KOPT-K1 (cell line): Measurements from ENCODE around the gene PRDM8.

Experiments
- H3K27ac ChIP-seq: fragments of 200-600 bp; sonication (generic); 2 replicates; pipeline ENCODE4 v1.5.1; 2016; ENCODE audit warnings: antibody characterized with exemption, mild to moderate bottlenecking, low read depth, low read length; ENCODE audit not compliant: poor library complexity, severe bottlenecking
- H3K36me3 ChIP-seq: fragments of 200-600 bp; sonication (generic); 2 replicates; pipeline ENCODE4 v1.5.1; 2017; ENCODE audit warnings: antibody characterized with exemption, mild to moderate bottlenecking, low read length, moderate library complexity; ENCODE audit not compliant: insufficient read depth
- H3K9me3 ChIP-seq: fragments of 200-600 bp; sonication (generic); 2 replicates; pipeline ENCODE4 v1.5.1; 2017; ENCODE audit warnings: antibody characterized with exemption, low read length, mild to moderate bottlenecking; ENCODE audit not compliant: insufficient read depth, poor library complexity, severe bottlenecking

The PRDM8 gene

DNA sequence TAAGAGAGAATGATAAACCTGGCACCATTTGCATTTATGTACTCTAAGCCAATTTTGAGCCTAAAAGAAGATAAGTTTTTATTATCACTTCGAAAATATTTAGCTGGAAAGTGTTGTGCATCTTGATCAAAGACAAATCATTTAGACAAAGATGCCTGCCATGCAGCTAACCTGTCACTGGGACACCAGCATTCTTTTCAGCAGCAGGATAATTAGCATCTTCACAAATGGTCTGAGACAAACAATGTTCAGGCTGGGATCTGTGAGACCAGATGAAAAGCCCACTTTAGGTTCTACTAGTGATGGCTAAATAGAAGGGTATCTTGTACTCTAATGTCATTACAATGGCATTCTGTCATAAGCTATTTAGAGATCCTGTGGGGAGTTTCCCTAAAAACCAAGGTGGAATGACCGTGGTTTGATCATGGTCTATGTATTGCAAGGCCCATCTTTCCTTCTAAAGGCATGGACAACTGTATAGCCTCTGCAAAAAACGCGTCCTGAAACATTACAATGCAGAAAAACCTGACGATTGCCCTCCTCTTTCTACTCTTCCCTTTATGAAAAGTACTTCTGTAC lies 7.2 kb downstream of the PRDM8 start:
- Histone ChIP-seq H3K9me3 (peaks cover 18% of the 10 kb centered on the region), H3K36me3 (no peaks in the 10 kb centered on the region), H3K27ac (no peak overlapping the region)

DNA sequence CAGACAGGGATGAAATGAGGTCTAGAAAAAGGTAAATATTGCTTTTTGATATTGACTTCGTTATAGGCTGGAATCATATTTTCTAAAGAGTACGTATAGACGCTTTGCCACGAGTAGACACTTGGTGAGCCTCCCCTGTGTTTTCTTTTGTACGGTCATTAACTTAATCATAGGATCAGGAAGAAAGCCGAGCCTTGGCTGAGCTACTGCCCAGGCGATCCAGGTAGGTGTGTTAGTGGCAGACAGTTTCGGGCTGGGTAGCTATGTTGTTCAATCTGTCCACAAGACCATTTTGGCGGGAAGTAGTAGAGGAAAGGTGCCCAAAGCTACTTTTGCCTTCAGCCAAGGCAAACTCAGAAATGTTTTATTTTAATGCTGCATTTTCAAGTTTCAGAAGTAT lies 8.8 kb downstream of the PRDM8 start:
- Histone ChIP-seq H3K9me3 (peaks cover 18% of the 10 kb centered on the region), H3K27ac (no peak overlapping the region), H3K36me3 (no peaks in the 10 kb centered on the region)

DNA sequence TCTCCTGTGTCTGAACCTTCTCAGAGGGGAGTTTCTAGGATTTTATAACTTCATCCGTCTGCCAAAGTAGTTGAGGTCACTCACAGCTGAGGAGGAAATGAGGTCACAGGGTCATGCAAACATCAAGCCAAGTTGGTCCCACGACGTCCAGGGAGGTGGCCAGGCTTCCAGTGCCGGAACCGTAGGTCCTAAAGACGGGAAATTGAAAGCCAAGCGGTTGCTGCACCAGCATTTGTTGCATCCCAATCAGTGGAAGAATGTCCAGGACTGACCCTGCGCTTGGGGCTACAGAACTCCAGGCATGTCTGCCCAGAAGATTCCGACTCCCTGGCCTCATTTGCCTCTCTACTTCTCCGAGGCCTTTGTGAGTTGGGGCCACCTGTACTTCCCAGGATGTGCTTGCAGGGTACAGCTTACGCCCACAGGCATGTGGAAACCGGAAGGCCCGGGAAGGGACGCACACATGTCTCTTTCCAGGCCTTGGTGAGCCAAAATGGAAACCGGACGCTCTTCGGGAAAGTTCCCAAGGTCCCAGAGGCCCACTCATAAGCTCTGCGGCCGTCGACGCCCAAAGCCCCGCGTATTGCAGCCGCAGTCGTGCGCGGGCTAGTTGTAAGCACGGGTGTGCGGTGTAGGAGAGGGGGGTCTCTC lies 9.3 kb downstream of the PRDM8 start:
- Histone ChIP-seq H3K27ac (no peak overlapping the region), H3K9me3 (peaks cover 17% of the 10 kb centered on the region), H3K36me3 (no peaks in the 10 kb centered on the region)

DNA sequence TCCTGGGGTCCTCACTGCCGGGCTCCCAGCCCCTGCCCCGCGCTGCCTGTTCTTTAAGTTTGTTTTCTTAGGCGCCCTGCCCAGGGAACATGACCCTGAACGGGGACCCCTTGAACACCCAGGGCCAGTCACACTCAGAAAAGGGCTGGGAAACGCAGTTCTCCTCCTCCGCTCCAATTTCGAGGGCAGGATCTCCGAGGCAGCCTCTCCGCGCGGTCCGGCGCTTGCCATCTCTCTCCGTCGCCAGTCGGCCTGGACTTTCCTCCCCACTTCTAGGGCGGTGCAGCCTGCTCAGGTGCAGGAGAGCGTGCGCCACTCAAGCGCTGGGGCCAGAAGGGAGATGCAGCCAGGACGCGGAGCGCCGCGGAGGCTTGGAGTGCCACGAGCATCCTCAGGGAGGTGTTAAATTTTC lies 9.9 kb downstream of the PRDM8 start:
- H3K36me3 ChIP-seq = no peaks in the 10 kb centered on the region
- no peak overlapping the region for H3K27ac ChIP-seq
- peaks cover 12% of the 10 kb centered on the region for H3K9me3 ChIP-seq

DNA sequence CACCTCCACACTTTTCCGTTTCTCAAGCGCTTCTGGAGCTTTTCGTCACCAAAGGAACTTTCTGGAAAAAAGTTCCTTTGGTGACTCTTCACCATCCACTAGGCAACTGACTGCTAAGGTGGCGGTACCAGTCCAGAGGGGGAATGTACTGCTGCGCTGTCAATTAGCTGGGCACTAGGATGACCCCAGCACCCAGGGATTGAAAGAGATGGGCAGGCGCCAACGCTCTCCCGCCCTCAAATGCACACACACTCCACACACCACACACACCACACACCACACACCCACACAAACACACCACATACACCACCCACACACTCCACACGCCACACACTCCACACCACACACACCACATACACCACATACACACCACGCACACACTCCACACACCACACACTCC lies 10.4 kb downstream of the PRDM8 start:
- Histone ChIP-seq H3K36me3 (no peaks in the 10 kb centered on the region), H3K9me3 (peaks cover 7% of the 10 kb centered on the region), H3K27ac (no peak overlapping the region)

DNA sequence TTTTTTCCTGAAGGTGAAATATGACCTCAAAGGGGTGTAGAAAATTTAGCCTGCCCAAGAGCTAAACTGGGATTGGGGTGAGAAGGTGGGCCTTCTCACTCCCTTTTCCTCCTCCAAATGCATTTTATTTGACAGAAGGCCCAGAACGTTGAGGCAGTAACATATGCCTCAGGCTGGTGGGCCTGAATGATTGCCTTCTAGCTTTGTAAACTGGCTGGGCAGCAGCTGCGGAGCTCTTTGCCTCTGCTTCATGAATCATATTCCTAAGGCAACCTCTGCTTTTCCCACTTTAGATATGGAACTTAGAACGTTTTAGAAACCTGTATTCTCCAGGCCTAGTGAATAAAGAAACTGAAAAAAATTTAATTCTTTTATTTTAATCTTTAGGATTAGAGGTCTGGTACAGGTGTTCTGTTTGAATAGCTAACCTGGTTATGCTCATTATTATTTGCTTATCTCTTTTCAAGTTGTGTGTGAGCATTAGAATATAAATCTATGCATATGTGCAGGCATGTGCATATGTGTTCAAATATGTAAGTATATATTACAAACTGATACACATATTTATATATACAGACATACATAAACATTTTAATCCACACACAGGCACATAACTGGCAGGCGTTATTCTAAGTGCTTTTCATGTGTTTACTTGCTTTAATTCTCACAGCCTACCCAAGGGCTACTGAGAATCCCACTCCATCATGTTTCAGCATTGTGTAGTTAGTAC lies 11.5 kb downstream of the PRDM8 start:
- no peaks in the 10 kb centered on the region for H3K9me3 ChIP-seq
- no peaks in the 10 kb centered on the region for H3K36me3 ChIP-seq
- H3K27ac ChIP-seq = no peak overlapping the region

DNA sequence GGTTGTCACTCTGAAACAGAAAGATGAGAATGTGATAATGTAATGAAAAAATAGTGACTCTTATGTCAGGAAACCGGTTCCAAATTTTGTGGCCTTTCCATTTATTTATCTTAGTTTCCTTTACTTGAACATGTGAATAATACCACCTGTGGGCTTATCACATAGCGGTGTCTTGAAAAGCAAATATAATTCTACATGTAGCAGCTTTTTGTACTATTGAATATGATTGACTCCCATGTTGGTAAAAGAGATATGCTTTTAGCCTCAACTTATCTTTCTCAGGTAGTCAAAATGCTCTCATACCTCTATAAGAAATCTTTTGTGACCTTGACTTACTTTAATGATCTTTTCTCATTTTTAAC lies 12.0 kb downstream of the PRDM8 start:
- Histone ChIP-seq H3K9me3 (no peaks in the 10 kb centered on the region), H3K27ac (no peak overlapping the region), H3K36me3 (no peaks in the 10 kb centered on the region)

DNA sequence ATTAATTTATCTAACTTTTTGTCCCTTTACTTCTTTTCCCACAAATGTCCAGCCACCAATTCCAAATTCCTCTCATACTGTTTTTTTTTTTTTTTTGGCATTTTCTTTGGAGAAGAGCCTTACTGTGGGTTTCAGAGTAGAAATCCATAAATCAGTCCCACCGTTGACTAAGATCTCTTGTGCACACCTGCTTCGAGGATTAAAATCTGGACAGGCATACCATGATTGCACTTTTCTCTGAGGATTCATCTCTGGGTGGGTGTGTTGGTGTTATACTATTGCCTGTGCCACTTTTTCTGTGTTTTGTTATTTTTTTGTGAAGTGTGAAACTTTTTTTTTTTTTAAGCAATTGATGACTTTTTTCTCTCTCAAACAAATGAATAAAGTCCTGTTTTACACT lies 13.2 kb downstream of the PRDM8 start:
- H3K9me3 ChIP-seq = no peaks in the 10 kb centered on the region
- no peaks in the 10 kb centered on the region for H3K36me3 ChIP-seq
- H3K27ac ChIP-seq = no peak overlapping the region

DNA sequence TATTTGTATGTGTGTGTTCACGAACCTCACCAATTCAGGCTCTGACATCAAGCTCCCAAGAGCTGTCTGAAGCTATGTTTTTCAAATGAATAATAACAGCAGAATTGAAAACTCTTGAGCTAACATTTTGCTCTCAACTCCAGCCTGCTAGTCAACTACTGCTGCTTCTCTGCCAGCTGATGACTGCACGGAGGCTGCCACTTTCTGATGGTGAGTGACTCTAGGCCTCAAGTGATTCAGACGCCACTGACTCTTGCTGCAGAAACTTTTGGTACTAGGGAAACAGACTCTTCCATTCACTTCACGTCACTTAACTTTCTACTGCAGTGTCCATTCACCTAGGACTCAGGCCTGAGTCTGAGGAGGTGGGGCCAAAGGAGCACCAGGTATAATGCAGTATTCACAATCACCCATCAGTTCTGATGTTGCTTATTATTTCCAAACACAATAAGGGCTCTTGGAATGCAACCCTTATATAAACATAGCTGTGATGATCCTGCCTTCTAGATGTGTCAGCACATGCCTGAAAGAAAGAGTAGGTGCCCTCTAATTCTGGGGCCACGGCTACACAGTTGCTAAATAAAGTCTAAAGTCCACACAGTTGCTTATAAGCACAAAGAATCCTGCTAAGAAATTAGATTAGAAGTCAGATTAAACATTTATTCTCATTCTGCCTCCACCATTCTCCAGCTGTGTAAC lies 16.0 kb downstream of the PRDM8 start:
- Histone ChIP-seq H3K27ac (no peak overlapping the region), H3K9me3 (no peaks in the 10 kb centered on the region), H3K36me3 (no peaks in the 10 kb centered on the region)

DNA sequence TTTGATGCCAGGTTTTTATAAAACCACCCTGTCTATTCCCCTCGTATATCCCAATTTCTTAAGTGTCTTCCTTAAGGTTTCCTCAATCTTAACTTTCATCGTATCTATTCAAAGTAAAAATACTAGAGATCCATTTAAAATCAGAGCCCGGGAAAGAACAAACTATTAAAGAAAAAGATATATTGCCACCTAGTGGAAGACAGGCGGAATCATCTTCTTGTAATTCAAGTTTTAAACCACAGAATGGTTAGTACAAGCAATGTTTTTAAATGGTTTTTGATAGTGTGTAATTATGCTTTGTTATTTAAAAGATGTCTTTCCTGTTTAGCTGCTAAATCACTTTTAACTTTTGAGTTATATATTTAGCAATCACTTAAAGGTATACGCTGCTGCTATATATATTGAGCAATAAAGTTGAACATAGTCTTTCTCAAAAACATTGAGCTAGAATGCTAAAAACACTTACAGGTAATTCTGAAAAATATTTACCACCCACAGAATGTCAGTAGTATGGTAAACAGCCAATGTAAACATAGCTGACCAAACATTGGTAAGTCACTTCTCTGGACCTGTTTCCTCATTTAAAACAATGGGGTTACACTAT lies 18.2 kb downstream of the PRDM8 start:
- Histone ChIP-seq H3K9me3 (no peaks in the 10 kb centered on the region), H3K36me3 (no peaks in the 10 kb centered on the region)

DNA sequence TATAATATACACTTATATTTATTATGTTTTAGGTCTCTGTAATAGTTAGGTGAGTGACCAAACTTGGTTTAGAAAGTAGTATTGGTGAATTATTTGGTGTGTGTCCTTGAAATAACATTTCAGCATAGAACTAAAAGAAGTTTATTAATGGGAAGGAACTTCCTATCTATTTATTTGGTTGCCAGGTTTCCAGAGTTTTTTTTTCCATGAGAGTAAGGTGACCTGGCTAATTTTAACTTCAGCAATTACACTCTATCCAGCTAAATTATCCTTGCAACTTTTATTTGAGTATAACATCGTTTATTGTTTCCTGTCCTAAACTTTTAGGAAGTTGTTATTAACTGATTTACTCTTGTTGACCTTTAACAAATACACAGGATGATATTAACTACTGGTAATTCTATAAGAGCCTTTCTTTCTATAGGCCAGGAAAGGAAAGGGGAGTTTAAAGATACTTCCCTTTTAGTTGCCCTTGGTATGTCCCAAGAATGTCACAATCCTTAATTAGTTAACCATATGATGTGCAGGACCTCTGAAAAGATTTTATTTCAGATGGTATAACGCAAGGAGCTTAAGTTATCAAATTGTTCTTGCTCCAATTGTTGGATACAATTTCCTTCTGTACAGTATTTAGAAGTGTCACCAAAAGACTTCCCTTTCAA lies 18.9 kb downstream of the PRDM8 start:
- H3K27ac ChIP-seq = no peak overlapping the region
- no peaks in the 10 kb centered on the region for H3K9me3 ChIP-seq
- H3K36me3 ChIP-seq = no peaks in the 10 kb centered on the region

More for the DNA sequence above, 18.2 kb downstream of the PRDM8 start:
- no peak overlapping the region for H3K27ac ChIP-seq

DNA sequence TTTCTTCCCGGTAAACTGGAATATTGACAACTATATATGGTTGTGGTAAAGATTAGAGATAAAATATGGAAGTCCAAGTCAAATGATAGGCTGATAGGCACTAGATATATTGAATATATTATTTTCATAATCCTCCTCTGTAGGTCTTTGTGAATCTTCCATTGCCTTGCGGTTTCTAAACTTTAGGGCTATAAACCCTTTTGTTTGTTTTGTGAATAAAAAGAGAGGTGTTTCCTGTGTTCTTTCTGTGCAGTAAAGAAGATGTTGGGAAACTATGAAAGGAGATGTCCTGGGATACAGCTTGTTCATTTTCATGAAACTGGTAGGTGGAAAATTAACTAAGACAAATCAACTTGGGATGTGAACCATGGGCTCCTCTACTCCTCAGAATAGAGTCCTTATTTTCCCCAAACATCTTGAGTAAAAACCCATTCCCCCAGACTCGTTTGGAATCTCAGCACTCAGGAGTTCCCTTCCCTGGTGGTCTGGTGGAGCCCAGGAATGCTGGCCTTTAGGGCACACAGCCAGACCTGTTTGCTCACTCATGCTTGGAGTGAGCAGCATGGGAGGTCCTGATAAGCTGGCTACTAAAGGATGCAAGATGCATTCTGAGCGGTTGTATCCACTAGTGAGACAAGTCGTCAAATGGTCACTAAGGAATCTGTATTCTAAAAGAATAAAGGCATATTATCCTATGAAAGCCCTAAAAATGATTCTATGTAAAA lies 22.2 kb downstream of the PRDM8 start:
- H3K27ac ChIP-seq = no peak overlapping the region
- no peaks in the 10 kb centered on the region for H3K9me3 ChIP-seq
- no peaks in the 10 kb centered on the region for H3K36me3 ChIP-seq

DNA sequence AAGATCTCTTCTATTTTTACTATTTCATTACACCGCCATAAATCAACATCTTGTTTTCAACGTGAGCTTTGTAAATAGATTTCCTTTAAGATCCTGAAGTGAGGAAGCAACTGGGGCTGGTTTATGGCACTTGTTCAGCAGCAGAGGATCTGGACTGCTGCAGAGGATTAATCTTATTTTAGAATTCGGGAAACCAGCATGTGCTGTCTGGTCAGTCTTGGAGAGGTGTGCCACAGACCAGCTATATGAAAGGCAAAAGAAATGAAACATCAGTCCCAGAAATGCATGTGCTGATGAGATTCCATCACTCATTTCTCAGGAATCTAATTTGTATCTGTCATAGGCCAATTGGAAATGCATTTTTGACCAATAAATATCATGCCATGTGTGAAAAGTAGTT lies 23.4 kb downstream of the PRDM8 start:
- H3K36me3 ChIP-seq = no peaks in the 10 kb centered on the region
- H3K27ac ChIP-seq = no peak overlapping the region
- no peaks in the 10 kb centered on the region for H3K9me3 ChIP-seq

DNA sequence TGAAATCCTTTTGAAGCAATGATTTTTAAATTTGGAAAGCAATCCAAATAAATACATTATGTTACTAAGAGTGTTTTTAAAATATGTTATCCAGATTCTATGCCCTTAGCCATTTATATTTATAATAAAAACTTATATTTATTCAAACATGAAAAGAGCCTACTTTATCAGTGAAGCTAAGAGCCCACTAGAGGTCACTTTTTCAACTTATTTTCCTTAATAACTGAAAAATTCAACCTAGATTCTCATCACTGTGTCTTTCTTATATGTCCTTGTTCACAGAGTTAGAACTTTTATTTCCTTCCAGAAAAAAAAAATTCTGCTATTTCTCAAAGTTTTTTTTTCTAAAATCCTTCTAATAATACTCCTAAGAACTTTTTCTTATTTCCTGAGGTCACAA lies 23.9 kb downstream of the PRDM8 start:
- Histone ChIP-seq H3K27ac (no peak overlapping the region), H3K9me3 (no peaks in the 10 kb centered on the region), H3K36me3 (no peaks in the 10 kb centered on the region)
